ENCODE data around the gene ROR2. TPM values are rescaled to one million over a fixed set of nuclear protein-coding genes. Genes with fewer than 3 reads are reported as not detected.

ROR2 gene
- total and polyA plus RNA-seq, 2 donors (not counting 3 experiments of a cell fraction or from before 2014, with no cell fraction given): not detected

DNA sequence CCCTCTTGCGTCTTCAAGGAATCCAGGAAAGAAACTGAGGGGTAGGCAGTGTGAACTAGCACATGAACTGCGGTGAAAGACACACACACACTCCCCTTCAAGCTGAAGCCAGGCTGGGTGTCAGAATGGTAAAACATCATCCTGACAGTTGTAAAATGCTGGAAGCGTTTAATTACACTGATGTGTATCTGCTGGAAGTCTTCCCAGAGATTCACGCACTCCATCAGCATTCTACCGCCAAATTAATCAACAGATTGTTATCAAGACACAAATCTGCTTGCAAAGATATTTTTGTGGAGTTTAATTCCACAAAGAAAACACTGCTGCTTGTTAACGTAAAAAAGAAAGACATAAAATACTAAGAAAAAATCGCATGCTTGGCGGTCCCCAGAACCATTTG, 285.4 kb downstream of the ROR2 start:
- ChIA-PET POLR2A (no interaction called here), CTCF (no interaction called here)
- no peak overlapping the region for H3K4me3 ChIP-seq (replicated peaks in 1 of 3; ENCODE audit: insufficient read depth in 1 of 3, low read depth in 1 of 3, low read length in 3 of 3)
- FAIRE-seq: no peak
- H3K36me3 ChIP-seq (ENCODE audit: control insufficient read depth in 2 of 2, extremely low read depth in 1 of 2, insufficient read depth in 2 of 2, low read length in 2 of 2): no peaks in the 10 kb centered on the region
- dilution Hi-C loops (cut with MboI; ENCODE audit: extremely low pct_ligation_motif_present, low sequenced_read_pairs): no loop called here
- H3K79me2 ChIP-seq (ENCODE audit: control insufficient read depth, insufficient read depth, low read length): no peaks in the 10 kb centered on the region
- H3K9me3 ChIP-seq (replicated peaks; ENCODE audit: control insufficient read depth, insufficient read depth, low read length): no peaks in the 10 kb centered on the region
- H3K27ac ChIP-seq (ENCODE audit: insufficient read depth, low read depth, low read length): no peak overlapping the region
- H3K27me3 ChIP-seq (ENCODE audit: control insufficient read depth in 2 of 2, insufficient read depth in 2 of 2, low read length in 2 of 2): no peaks in the 10 kb centered on the region
- H3K4me1 ChIP-seq (ENCODE audit: control insufficient read depth, extremely low read depth, insufficient read depth, low read length): no peaks in the 10 kb centered on the region
- no peak overlapping the region for H3K4me2 ChIP-seq (ENCODE audit: insufficient read depth, low read length)
- no peaks in the 10 kb centered on the region for H4K20me1 ChIP-seq (replicated peaks; ENCODE audit: control insufficient read depth, extremely low read depth, insufficient read depth, low read length)
- H3K9me1 ChIP-seq (replicated peaks; ENCODE audit: control insufficient read depth, extremely low read depth, insufficient read depth, low read length): no peaks in the 10 kb centered on the region
- TF ChIP-seq, protein P1, sequence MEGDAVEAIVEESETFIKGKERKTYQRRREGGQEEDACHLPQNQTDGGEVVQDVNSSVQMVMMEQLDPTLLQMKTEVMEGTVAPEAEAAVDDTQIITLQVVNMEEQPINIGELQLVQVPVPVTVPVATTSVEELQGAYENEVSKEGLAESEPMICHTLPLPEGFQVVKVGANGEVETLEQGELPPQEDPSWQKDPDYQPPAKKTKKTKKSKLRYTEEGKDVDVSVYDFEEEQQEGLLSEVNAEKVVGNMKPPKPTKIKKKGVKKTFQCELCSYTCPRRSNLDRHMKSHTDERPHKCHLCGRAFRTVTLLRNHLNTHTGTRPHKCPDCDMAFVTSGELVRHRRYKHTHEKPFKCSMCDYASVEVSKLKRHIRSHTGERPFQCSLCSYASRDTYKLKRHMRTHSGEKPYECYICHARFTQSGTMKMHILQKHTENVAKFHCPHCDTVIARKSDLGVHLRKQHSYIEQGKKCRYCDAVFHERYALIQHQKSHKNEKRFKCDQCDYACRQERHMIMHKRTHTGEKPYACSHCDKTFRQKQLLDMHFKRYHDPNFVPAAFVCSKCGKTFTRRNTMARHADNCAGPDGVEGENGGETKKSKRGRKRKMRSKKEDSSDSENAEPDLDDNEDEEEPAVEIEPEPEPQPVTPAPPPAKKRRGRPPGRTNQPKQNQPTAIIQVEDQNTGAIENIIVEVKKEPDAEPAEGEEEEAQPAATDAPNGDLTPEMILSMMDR (IDR thresholded peaks at IDR 0.05; ENCODE audit: extremely low read depth in 1 of 2, insufficient read depth in 1 of 2, low read depth in 1 of 2, low read length in 2 of 2): no peak
- TF ChIP-seq POLR2A (IDR thresholded peaks at IDR 0.05; ENCODE audit: low read depth, low read length) (no peak), JUN (IDR thresholded peaks at IDR 0.05; ENCODE audit: borderline replicate concordance, insufficient read depth, insufficient read length, low read depth) (no peak), POLR2AphosphoS5 (IDR thresholded peaks at IDR 0.05; ENCODE audit: insufficient read depth, low read depth, low read length) (no peak), FOS (IDR thresholded peaks at IDR 0.05; ENCODE audit: borderline replicate concordance, insufficient read depth, low read length) (no peak), MYC (IDR thresholded peaks at IDR 0.05; ENCODE audit: low read depth, low read length) (no peak), EZH2 (IDR thresholded peaks at IDR 0.05; ENCODE audit: borderline replicate concordance, low read depth, low read length, severe bottlenecking) (no peak)
- TF ChIP-seq, protein P2, sequence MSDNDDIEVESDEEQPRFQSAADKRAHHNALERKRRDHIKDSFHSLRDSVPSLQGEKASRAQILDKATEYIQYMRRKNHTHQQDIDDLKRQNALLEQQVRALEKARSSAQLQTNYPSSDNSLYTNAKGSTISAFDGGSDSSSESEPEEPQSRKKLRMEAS (IDR thresholded peaks at IDR 0.05; ENCODE audit: insufficient read depth, insufficient read length): no peak
- intact Hi-C loops (cut with micrococcal nuclease): no loop called here
- H2AFZ ChIP-seq (ENCODE audit: low read depth, low read length): no peak overlapping the region
- no peak for DNase-seq (ENCODE audit: low read depth, low spot score)
- no TSS peak for BruUV-seq (replicated peaks)
- H3K9ac ChIP-seq (replicated peaks; ENCODE audit: extremely low read depth, insufficient read depth, low read length): no peak overlapping the region

All from endothelial cell of umbilical vein (primary cell).